ENCODE measurements around the gene ASB18. TPM values are rescaled to one million over a fixed set of nuclear protein-coding genes. Genes with fewer than 3 reads are reported as not detected.

Gene ASB18
- total RNA-seq, 1 donor, result not detected

- no peak for DNase-seq (ENCODE audit: low read depth)
- H3K4me3 ChIP-seq (ENCODE audit: low read depth, low read length), result no peak overlapping the region
- no peak for TF ChIP-seq CTCF (IDR thresholded peaks at IDR 0.05; ENCODE audit: insufficient read depth, low read length)
Observed at GRCh38 chr2:236305964-236306605, 41.9 kb upstream of the ASB18 start.

GRCh38 chr2:236305531-236305930 is 41.3 kb upstream of the ASB18 start:
- no peak for TF ChIP-seq CTCF (IDR thresholded peaks at IDR 0.05; ENCODE audit: insufficient read depth, low read length)
- H3K4me3 ChIP-seq (ENCODE audit: low read depth, low read length), result no peak overlapping the region
- DNase-seq (ENCODE audit: low read depth), result no peak

GRCh38 chr2:236303935-236304334 is 39.7 kb upstream of the ASB18 start:
- H3K4me3 ChIP-seq (ENCODE audit: low read depth, low read length), result no peak overlapping the region
- no peak for TF ChIP-seq CTCF (IDR thresholded peaks at IDR 0.05; ENCODE audit: insufficient read depth, low read length)
- DNase-seq (ENCODE audit: low read depth), result no peak

GRCh38 chr2:236302555-236302954 is 38.3 kb upstream of the ASB18 start:
- no peak for TF ChIP-seq CTCF (IDR thresholded peaks at IDR 0.05; ENCODE audit: insufficient read depth, low read length)
- no peak overlapping the region for H3K4me3 ChIP-seq (ENCODE audit: low read depth, low read length)
- no peak for DNase-seq (ENCODE audit: low read depth)

GRCh38 chr2:236298924-236299475 is 34.8 kb upstream of the ASB18 start:
- TF ChIP-seq CTCF (IDR thresholded peaks at IDR 0.05; ENCODE audit: insufficient read depth, low read length), result no peak
- DNase-seq (ENCODE audit: low read depth), result no peak
- no peak overlapping the region for H3K4me3 ChIP-seq (ENCODE audit: low read depth, low read length)

GRCh38 chr2:236295481-236295880 is 31.3 kb upstream of the ASB18 start:
- TF ChIP-seq CTCF (IDR thresholded peaks at IDR 0.05; ENCODE audit: insufficient read depth, low read length), result no peak
- H3K4me3 ChIP-seq (ENCODE audit: low read depth, low read length), result no peak overlapping the region

GRCh38 chr2:236294647-236295046 is 30.4 kb upstream of the ASB18 start:
- TF ChIP-seq CTCF (IDR thresholded peaks at IDR 0.05; ENCODE audit: insufficient read depth, low read length), result no peak
- DNase-seq (ENCODE audit: low read depth), result no peak
- no peak overlapping the region for H3K4me3 ChIP-seq (ENCODE audit: low read depth, low read length)

More at GRCh38 chr2:236295481-236295880, 31.3 kb upstream of the ASB18 start:
- no peak for DNase-seq (ENCODE audit: low read depth)
